ENCODE results near the gene TGM4. TPM values are rescaled to one million over a fixed set of nuclear protein-coding genes. Genes with fewer than 3 reads are reported as not detected.
"Not testable (repeated sequence)": the region's sequence is repeated elsewhere in the genome, so short reads cannot be mapped to it uniquely, and the experiment has no call there.

TGM4 gene
- total and polyA plus RNA-seq, 5 experiments from 2014 or later = 0.05 TPM; not detected in 4

DNA sequence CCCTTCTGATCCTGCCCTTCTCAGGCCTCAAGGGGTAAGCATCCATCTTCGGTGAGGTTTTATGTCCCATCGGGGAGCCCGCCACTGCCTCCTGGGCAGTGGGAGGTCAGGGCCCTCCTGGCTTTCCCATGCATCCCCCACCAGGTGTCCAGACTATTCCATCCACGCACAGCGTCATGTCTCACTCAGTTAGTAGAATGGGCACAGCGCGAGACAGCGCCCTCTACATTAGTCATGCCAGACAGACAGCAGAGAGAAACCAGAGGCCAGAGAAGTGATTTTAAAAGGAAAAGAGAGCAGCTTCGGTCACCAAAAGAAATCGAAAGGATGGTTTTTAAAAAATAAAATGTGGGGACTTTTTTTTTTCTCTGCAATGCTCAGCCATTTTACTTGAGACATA, 51.8 kb downstream of the TGM4 start:
- Mint-ChIP-seq H3K36me3 (peaks cover 0 to 82% (median 19%) of the 10 kb centered on the region in 3 donors), H3K4me3 (no peak overlapping the region), H3K27ac (peak overlapping the region in 1 of 10 donors; percentile 29), H3K9me3 (no peaks in the 10 kb centered on the region), H3K27me3 (no peaks in the 10 kb centered on the region), H3K4me1 (no peaks in the 10 kb centered on the region)
- no peak for ATAC-seq
- DNase-seq = no peak
- POLR2A ChIA-PET = no interaction called here

DNA sequence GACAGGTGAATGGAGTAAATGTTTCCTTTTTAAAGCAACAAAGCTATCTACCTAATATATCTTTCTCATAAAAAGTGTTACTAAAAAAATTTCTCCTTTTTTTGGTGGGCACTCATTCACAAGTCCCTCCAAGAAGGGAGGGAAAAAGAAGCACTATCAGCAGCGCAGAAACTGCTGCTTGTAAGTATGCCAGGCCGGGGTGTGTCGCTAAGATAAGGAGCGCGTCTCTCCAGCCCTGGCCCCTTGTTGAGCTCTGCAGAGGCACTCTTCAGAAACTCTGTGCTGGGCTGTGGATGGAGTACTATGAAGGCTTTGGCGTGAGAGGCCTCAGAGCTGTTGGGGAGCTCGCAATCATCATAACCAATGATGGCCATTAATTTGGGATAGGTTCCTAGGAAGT, 52.5 kb downstream of the TGM4 start:
- no peaks in the 10 kb centered on the region for H3K9me3 Mint-ChIP-seq
- H3K4me3 Mint-ChIP-seq = no peak overlapping the region
- POLR2A ChIA-PET = no interaction called here
- H3K27ac Mint-ChIP-seq = peak overlapping the region in 1 of 10 donors; percentile 41
- no peaks in the 10 kb centered on the region for H3K4me1 Mint-ChIP-seq
- ATAC-seq (no peak), DNase-seq (no peak)
- H3K36me3 Mint-ChIP-seq = peaks cover 0 to 76% (median 19%) of the 10 kb centered on the region in 3 donors
- H3K27me3 Mint-ChIP-seq = no peaks in the 10 kb centered on the region

DNA sequence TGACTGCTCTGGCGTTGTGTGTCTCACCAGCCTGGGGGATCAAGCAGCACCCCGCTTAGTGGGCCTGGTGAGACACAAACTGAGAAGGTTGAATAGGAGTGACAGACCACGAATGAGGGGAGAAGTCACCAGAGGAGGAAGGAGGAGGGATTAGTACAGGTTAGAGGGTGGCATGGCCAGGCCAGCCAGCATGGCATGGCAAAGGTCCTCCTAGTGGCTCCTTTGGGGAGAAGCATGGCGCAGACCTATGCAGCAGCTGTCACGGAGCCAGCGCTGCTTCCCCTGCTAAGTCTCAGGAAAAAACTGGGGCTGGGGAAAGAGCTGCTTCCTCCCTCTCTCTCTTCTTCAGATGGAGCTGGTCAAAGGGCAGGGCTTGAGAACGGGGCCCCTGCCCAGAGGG, 53.0 kb downstream of the TGM4 start:
- no peak overlapping the region for H3K4me3 Mint-ChIP-seq
- peaks cover 0 to 75% (median 21%) of the 10 kb centered on the region in 3 donors for H3K36me3 Mint-ChIP-seq
- ATAC-seq = no peak
- H3K4me1 Mint-ChIP-seq = no peaks in the 10 kb centered on the region
- no peaks in the 10 kb centered on the region for H3K27me3 Mint-ChIP-seq
- no peak overlapping the region for H3K27ac Mint-ChIP-seq
- POLR2A ChIA-PET = no interaction called here
- H3K9me3 Mint-ChIP-seq = no peaks in the 10 kb centered on the region
- DNase-seq = no peak

DNA sequence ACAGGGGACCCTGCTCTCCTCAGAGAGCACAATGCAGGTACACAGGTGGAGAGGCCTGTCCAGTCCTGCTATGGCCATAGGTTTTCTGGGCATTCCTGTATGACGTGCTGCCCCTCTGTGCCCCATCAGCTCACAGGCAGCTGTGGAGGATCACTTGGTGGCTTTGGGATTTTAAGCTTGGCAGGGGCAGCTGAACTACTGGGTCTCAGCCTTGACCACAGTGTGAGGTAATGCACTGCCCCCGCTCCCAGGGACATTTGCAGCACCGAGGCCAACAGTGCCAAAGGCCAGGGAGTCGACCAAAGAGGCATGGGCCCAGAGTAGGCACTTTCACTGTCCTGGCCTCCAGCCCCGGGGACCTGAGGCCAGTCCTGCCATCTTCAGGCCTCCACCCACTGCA, 55.4 kb downstream of the TGM4 start:
- H3K4me3 Mint-ChIP-seq = no peak overlapping the region
- H3K36me3 Mint-ChIP-seq = peaks cover 0 to 72% (median 30%) of the 10 kb centered on the region in 3 donors
- no peak for DNase-seq
- ATAC-seq = no peak
- POLR2A ChIA-PET = no interaction called here
- H3K27ac Mint-ChIP-seq = no peak overlapping the region
- no peaks in the 10 kb centered on the region for H3K27me3 Mint-ChIP-seq
- peaks cover 0 to 11% (median 2%) of the 10 kb centered on the region in 4 donors for H3K4me1 Mint-ChIP-seq
- H3K9me3 Mint-ChIP-seq = no peaks in the 10 kb centered on the region

DNA sequence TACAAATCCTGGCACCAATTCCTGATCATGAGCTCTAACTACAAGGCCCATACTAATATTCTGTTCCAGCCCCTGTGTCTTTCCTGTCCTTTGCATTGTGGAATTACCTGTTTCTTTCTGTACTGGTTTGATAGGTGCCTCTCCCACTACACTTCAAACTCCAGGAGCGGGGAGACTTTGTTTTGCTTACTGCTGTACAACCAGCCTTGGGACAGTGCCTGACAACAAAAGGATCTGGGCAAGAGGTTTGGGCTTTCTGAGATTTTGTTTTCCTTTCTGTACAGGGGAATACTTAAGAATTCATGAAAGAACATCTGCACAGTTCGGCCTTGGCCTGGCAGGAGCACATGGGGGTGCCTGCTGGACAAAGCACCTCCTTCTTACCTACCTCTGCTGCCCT, 56.5 kb downstream of the TGM4 start:
- H3K4me3 Mint-ChIP-seq = no peak overlapping the region
- ATAC-seq (no peak), DNase-seq (no peak)
- peaks cover under 1 to 11% (median 4%) of the 10 kb centered on the region in 4 donors for H3K4me1 Mint-ChIP-seq
- peaks cover 0 to 67% (median 27%) of the 10 kb centered on the region in 3 donors for H3K36me3 Mint-ChIP-seq
- H3K9me3 Mint-ChIP-seq = no peaks in the 10 kb centered on the region
- no peaks in the 10 kb centered on the region for H3K27me3 Mint-ChIP-seq
- H3K27ac Mint-ChIP-seq = no peak overlapping the region
- POLR2A ChIA-PET = no interaction called here

DNA sequence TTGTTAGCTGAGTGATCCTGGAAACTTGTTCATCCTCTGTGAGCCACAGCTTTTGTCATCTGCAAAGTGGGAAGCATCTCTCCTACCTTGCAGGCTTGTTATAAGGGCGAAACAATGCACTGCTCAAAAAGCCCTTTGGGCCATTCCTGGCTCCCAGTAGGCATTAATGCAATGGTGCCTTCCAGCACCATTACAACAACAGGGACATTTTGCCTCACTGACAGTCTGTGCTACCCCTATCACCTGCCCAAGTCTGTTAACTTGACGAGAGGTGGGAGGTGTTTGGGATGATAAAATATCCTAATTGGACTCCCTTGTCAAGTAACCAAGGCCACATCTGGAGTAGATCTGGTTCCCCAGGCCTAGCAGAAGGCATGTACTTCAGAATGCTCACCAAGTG, 57.4 kb downstream of the TGM4 start:
- ATAC-seq = no peak
- Mint-ChIP-seq H3K36me3 (peaks cover 0 to 65% (median 24%) of the 10 kb centered on the region in 3 donors), H3K4me3 (no peak overlapping the region), H3K27me3 (no peaks in the 10 kb centered on the region), H3K4me1 (peaks cover 7 to 18% (median 8%) of the 10 kb centered on the region in 4 donors), H3K9me3 (no peaks in the 10 kb centered on the region), H3K27ac (no peak overlapping the region)
- POLR2A ChIA-PET = no interaction called here
- DNase-seq = no peak

DNA sequence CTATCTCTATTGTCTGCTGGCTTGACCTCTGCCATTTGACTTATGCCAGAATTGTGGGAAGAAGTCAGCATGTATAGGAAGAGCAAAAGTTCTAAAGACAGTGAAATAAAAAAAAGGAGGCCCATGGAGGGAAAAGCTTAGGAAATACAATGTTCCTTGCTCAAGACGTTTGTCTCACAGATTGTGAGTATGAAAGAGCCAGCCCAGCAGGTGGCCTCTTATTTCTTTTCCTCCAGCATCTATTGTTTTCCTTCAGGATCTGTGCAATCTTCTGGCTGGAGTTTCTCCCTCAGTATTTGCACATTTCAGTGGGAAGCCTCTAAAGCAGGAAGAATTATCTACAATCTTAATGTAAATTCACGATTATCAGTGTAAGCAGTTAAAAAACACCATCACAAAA, 57.9 kb downstream of the TGM4 start:
- POLR2A ChIA-PET = no interaction called here
- peaks cover 7 to 18% (median 8%) of the 10 kb centered on the region in 4 donors for H3K4me1 Mint-ChIP-seq
- no peak for ATAC-seq
- DNase-seq = no peak
- H3K27me3 Mint-ChIP-seq = no peaks in the 10 kb centered on the region
- H3K27ac Mint-ChIP-seq = peak overlapping the region in 1 of 10 donors; percentile 39
- no peaks in the 10 kb centered on the region for H3K9me3 Mint-ChIP-seq
- no peak overlapping the region for H3K4me3 Mint-ChIP-seq
- peaks cover 0 to 64% (median 21%) of the 10 kb centered on the region in 3 donors for H3K36me3 Mint-ChIP-seq

DNA sequence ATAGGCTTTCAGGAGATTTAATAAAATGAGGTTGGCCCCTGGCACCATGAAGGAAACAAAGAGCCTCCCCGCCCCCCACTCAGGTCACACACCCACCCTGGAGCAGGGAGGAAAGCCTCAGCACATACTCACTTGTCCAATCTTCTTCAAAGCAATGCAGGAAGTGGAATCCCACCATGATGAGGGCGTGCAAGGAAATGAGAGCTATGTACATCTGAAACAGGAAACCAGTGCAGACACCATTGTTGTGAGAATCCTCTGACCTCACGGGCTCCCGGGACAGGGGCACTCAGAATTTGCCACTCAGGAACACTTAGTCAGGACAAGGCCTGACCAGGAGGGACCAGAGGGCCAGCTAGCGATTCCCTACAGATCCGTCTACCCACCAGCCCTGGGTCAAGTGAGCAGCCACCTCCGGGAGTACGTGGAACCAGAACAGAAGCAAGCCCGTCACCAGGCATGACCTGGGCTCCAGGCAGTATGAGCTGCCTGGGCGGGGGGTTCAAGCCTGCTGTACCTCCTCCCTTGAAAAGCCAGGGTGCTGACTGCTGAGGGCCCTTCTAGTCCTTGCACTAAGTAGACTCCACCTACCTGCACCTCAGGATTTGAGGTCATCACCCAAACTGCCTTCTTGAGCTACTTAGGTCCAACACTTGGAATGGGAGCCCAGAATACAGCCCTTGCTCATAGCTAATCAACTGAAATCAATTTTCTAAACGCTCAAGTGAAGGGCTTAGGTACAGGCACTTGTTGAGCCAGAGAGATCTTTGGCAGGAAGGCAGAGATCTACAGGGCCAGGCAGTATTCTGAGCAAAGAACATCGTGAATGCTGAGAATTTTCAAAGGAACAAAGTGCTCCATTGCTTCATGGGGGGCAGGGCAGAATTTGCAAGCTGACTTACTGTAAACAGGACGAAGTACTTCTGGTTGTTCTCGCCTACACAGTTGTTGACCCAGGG, 58.9 kb downstream of the TGM4 start:
- H3K36me3 Mint-ChIP-seq = peaks cover 0 to 62% (median 28%) of the 10 kb centered on the region in 3 donors
- H3K27ac Mint-ChIP-seq = peak overlapping the region in 2 of 10 donors; percentile 15 to 24
- no peaks in the 10 kb centered on the region for H3K27me3 Mint-ChIP-seq
- POLR2A ChIA-PET = no interaction called here
- H3K4me1 Mint-ChIP-seq = peaks cover 7 to 18% (median 8%) of the 10 kb centered on the region in 4 donors
- H3K9me3 Mint-ChIP-seq = no peaks in the 10 kb centered on the region
- no peak for DNase-seq
- no peak for ATAC-seq
- no peak overlapping the region for H3K4me3 Mint-ChIP-seq

DNA sequence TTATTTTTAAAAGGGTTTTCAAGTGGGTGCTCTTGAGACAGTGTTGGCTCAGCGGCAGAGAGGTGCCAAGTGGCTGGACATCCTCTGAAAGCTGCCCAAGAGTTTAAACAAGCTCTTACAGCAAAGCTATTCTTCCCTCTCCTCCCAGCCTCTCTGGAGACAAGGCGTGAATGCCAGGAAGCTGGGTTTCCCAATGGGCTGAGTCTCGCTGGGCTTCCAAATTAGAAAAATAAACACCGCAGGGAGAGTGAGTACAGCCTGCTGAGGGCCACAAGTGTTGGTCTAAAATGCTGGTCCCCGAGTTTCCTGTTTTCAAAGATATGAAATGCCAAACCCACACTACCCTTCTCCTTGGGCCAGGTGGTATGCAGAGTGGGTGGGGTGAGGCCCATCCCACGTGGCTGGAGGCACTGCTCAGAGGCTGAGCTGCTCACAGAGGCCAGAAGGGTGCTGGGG, 65.2 kb downstream of the TGM4 start:
- ATAC-seq = no peak
- POLR2A ChIA-PET = no interaction called here
- Mint-ChIP-seq H3K9me3 (no peaks in the 10 kb centered on the region), H3K4me3 (no peak overlapping the region), H3K27me3 (no peaks in the 10 kb centered on the region), H3K36me3 (peaks cover 0 to 70% (median 39%) of the 10 kb centered on the region in 3 donors), H3K4me1 (peaks cover 6 to 8% (median 7%) of the 10 kb centered on the region in 4 donors), H3K27ac (peak overlapping the region in 2 of 10 donors; percentile 35 to 43)
- DNase-seq = no peak

DNA sequence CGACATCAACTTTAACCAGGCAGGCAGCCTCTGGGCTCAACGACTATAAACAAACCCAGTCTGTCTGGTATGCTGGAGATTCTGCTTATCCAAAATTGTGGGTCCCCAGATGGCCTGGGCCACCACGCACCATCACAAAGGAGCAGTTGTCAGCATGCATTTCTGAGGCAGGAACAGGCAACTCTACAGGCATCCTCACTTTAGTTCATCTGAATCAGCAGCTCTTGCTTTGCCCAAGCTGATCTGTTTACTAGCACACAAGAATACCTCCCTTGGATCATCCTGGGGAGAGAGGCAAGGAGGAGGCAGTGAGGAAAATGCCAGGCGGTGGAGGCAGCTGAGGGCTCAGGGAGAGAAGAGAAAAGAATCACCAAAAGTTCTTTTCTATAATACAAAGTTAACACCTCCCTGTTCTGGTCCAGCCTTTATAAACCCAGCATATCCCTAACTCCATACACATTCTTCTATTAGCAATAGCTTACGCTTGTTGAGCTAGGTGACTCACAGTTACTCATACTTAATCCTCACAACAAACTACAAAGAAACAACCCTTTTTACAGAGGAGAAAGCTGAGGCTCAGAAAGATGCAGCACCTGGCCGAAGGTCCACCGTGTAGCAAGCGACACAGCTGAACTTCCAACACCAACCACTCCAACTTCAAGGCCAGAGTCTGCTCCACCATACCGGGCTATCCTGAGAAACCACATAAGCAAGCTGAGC, 68.0 kb downstream of the TGM4 start:
- POLR2A ChIA-PET = no interaction called here
- H3K4me1 Mint-ChIP-seq = peaks cover 0 to 9% (median 4%) of the 10 kb centered on the region in 4 donors

DNA sequence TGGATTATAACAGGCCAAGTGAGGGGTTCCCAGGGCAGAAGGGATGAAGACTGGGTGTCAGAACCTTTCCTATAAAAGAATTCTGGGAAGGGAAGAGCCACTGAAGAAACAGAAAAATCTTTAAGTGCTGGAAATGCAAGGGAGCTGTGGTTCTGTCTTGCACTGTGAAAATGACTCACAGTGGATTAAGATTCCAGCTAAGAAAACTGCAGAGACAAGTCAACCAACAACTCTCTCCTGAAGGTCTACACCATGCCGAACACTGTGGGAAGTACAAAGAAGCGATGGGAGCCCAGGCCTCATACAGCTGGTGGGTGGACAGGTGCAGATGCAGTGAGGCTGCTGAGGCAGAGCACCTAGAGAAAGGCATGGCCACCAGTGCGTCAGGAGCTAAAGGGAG, 73.8 kb downstream of the TGM4 start:
- H3K4me3 Mint-ChIP-seq = no peak overlapping the region
- H3K36me3 Mint-ChIP-seq = peaks cover 0 to 38% (median 7%) of the 10 kb centered on the region in 3 donors
- no peak for DNase-seq
- no peak overlapping the region for H3K27ac Mint-ChIP-seq
- H3K27me3 Mint-ChIP-seq = no peaks in the 10 kb centered on the region
- POLR2A ChIA-PET = no interaction called here
- no peaks in the 10 kb centered on the region for H3K9me3 Mint-ChIP-seq
- H3K4me1 Mint-ChIP-seq = peaks cover 18 to 29% (median 27%) of the 10 kb centered on the region in 4 donors
- no peak for ATAC-seq

More for the DNA sequence above, 68.0 kb downstream of the TGM4 start:
- Mint-ChIP-seq H3K27me3 (no peaks in the 10 kb centered on the region), H3K27ac (no peak overlapping the region), H3K9me3 (no peaks in the 10 kb centered on the region), H3K4me3 (no peak overlapping the region), H3K36me3 (peaks cover 0 to 72% (median 39%) of the 10 kb centered on the region in 3 donors)
- DNase-seq (no peak), ATAC-seq (no peak)

DNA sequence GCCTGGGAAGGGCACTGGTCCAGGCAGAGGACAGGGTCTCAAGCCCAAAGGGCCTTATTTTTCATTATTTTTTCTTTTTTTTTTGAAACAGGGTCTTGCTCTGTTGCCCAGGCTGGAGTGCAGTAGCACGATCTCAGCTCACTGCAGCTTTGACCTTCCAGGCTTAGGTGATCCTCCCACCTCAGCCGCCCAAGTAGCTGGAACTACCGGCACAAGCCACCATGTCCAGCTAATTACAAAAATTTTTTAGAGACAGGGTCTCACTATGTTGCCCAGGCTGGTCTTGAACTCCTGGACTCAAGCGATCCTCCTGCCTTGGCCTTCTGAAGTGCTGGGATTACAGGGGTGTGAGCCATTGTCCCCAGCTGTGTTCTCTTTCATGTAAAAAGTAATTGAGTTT, 75.4 kb downstream of the TGM4 start:
- H3K4me3 Mint-ChIP-seq, ATAC-seq, H3K9me3 Mint-ChIP-seq, H3K27me3 Mint-ChIP-seq, DNase-seq, POLR2A ChIA-PET: not testable (repeated sequence)
- H3K36me3 Mint-ChIP-seq = peaks cover 0 to 38% (median 5%) of the 10 kb centered on the region in 3 donors
- peaks cover 18 to 34% (median 28%) of the 10 kb centered on the region in 4 donors for H3K4me1 Mint-ChIP-seq
- H3K27ac Mint-ChIP-seq = peak overlapping the region in 1 of 10 donors; percentile 38

DNA sequence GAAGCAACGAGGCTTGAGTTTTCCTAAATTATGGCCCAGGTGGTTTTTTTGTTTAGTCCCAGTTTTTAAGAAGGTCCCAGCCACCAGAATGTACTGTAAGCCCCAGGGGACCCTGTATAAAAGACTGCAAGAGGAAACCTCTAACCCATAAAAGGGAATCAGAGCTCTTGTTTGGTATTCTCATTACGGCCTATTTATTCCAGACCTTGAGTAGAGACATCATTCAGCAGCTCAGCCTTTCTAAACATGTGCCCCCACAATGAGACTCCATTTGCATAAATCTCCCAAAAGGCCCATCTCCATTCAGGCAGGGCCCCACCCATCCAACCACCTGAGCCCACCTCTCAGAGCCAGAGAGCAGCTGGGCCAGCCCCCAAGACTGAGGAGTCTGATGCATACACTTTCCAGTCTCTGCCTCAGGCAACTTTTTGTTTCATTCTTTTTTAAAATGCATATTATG, 75.9 kb downstream of the TGM4 start:
- ATAC-seq (no peak), DNase-seq (no peak)
- Mint-ChIP-seq H3K4me1 (peaks cover 21 to 35% (median 28%) of the 10 kb centered on the region in 4 donors), H3K9me3 (no peaks in the 10 kb centered on the region), H3K4me3 (no peak overlapping the region), H3K27ac (peak overlapping the region in 4 of 10 donors; percentile 3 to 70 (median 36)), H3K36me3 (peaks cover 0 to 34% (median 0%) of the 10 kb centered on the region in 3 donors), H3K27me3 (no peaks in the 10 kb centered on the region)
- POLR2A ChIA-PET = no interaction called here
